IPS-18c (cell line): ENCODE results near the gene BSND.
"Not testable (repeated sequence)": the region's sequence is repeated elsewhere in the genome, so short reads cannot be mapped to it uniquely, and the experiment has no call there.

Experiments used
- H3K4me3 ChIP-seq: 2 replicates; pipeline ENCODE4 v1.7.0; 2013; ENCODE audit warnings: low read depth, mild to moderate bottlenecking, low read length, moderate library complexity; ENCODE audit not compliant: insufficient read depth
- H3K9me3 ChIP-seq: one replicate; pipeline ENCODE4 v1.6.1; 2013; ENCODE audit warnings: mild to moderate bottlenecking, low read length, moderate library complexity; ENCODE audit not compliant: control insufficient read depth, insufficient read depth

Gene BSND

DNA sequence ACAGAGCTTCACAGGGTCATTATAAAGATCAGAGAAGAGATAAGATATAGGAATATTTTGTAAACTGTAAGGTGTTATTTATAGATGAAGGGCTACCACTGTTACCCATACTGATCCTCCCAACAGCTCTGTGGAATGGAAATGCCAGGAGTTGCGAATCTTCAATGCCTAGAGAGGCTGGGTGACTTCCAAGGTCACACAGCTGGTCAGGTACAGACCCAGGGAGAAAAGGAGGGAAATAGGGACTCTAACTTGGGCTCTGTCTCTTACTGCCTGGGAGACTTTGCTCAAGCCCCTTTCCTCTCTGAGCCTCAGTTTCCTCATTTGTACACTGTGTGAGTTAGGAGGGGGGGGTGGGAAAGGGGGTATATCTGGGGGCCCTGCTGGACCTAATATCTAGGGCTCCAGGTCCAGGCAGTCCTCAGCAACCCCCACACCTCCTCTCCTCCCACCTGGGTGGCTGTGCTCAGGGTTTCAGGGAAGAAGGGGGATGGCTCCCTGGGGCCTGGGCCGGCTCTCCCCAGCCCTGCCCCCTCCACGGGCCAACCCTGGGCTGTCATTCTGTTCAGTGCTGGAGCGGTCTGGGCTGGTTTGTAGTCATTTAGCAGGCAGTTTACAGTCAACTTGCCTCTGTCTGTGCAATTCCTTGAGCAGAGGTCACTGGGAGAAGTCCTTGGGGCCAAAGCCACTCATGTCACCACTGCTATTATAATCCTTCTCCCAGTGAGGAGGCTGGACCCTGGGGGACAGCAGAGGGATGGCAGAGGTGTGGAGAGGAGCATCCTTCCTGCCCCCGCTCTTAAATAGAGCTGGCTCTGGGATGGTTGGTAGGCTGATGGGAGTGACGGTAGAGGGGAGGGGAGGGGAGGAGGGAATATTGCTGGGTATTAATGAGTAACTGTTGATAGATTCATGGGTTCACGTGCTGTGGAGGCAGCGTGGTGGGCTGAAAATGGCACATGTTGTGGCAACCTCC is 1.7 kb downstream of the BSND start:
- Histone ChIP-seq H3K4me3 (no peak overlapping the region), H3K9me3 (no peaks in the 10 kb centered on the region)

DNA sequence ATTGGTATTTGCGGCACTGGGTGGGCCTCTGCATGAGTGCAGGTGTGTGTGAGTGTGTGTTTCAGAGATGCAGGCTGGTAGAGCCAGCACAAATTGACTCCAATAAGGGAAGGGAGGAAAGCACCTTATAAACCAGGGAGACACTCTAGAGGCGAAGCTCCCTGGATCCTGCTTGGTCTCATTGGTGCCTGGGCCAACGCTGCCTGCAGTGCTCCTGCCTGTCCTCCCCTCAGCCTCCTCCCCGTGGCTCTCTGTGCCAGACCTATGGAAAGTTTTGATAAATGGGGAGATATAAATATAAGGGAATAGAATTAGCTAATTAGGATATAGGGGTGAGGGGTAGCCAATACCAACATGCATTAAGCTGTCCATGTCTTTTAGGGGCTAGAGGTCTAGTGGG is 2.6 kb downstream of the BSND start:
- no peak overlapping the region for H3K4me3 ChIP-seq
- no peaks in the 10 kb centered on the region for H3K9me3 ChIP-seq

DNA sequence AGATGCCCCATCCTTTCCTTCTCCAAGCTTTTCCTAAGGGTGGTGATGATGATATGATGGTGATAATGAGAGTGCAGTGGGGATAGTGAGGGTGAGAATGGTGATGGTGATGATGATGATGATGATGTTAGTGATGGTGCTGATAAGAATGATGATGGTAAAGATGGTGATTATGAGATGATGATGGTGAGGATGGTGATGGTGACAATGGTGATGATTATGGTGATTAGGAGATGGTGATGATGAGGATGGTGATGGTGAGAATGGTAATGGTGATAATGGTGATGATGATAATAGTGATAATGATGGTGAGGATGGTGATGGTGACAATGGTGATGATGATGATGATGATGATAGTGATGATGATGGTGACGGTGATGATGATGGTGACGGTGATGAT is 4.0 kb downstream of the BSND start:
- H3K9me3 ChIP-seq, result no peaks in the 10 kb centered on the region

DNA sequence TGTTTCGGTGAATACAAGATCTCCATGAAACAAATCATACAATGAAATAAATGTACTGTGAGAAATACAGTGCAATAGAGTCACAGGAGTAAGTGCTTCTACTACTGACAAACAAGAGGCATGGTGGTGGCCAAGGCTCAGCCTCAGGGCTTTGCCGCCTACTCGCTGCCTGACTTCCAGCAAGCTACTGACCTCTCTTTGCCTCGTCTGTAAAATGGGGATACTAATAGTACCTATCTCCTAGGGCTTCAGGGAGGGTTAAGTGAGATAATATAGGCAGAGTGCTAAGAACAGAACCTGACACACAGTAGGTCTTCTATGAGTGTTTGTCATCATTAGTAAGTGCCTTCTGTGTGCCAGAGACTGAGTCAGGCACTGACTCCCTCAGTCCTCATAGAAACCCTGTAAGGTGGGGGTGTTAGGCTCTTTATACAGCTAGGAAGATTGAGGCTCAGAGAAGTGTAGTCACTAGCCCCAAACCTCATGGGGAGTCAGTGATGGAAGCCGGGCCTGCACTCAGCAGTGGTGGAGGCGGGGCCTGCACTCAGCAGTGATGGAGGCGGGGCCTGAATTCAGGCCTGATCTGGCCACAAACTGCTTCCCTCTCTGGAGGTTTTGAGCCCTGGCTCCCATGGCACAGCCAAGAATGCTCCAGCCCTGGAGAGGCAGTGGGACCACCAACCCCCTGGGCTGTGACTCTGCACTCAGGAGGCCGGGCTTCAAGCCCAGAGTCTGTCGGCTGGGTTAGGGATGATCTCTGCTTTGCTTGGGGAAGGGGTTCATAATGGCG is 6.8 kb downstream of the BSND start:
- Histone ChIP-seq H3K9me3 (peaks cover 2% of the 10 kb centered on the region), H3K4me3 (no peak overlapping the region)

More for the DNA sequence above, 4.0 kb downstream of the BSND start:
- no peak overlapping the region for H3K4me3 ChIP-seq

DNA sequence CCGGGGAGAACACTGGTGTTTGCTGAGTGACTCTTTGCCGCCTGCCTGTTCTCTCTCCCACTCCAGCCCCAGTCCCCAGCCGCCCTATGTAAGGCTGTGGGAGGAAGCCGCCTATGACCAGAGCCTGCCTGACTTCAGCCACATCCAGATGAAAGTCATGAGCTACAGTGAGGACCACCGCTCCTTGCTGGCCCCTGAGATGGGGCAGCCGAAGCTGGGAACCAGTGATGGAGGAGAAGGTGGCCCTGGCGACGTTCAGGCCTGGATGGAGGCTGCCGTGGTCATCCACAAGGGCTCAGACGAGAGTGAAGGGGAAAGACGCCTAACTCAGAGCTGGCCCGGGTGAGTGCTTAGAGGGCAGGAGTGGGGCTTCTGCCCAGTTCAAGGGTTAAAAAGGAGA is 8.2 kb downstream of the BSND start:
- Histone ChIP-seq H3K9me3 (peaks cover 2% of the 10 kb centered on the region), H3K4me3 (no peak overlapping the region)

DNA sequence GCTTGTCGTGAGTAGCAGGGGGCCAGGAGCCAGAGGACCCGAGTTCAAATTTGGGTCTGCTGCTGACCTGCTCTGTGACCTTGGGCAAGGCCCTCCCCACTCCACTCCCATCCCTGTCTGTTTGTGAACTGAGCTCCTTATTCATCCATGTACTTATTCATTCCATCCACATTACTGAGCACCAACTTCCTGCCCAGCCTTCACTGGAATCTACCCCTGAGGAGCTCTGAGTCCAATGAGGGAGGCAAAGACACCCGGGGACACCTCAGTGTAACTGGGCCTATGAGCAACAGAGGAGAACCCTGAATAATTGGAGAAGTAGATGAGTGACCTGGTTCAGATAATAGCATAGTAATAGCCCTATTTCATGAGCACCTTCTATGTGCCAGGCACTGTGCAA is 8.9 kb downstream of the BSND start:
- Histone ChIP-seq H3K4me3 (no peak overlapping the region), H3K9me3 (peaks cover 2% of the 10 kb centered on the region)

DNA sequence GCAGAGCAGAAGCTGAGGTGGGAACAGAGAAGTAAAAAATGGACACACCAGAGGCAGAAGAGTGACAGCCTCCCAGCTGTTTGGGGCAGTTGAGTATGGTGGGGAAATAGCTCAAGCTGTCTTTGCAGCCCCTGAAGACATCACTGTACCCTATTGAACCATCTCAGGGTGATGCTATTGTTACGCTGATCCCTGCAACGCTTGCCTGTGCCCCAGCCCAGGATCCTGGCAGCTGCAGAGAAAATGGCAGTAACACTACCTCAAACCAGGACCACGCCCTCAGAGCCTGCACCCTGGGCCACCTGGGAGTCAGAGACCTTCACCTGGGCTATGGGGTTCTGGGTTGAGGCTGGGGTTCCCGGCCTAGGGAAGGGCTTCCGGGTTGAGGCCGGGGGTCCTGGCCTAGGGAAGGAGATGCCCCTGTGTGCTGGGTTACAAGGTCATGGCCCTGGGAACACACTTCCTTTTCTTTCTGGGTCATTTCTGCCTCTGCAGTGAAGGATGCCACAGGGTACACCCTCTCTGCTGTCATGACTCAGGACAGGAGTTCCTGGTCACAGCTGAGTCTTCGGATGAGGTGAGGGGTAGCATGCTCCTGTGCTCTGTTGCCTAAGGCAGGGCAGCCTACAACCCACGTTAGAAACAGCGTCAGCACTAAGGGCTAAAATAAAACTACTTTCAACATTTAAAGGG is 11.6 kb downstream of the BSND start:
- H3K9me3 ChIP-seq, result peaks cover 2% of the 10 kb centered on the region
- H3K4me3 ChIP-seq, result no peak overlapping the region

DNA sequence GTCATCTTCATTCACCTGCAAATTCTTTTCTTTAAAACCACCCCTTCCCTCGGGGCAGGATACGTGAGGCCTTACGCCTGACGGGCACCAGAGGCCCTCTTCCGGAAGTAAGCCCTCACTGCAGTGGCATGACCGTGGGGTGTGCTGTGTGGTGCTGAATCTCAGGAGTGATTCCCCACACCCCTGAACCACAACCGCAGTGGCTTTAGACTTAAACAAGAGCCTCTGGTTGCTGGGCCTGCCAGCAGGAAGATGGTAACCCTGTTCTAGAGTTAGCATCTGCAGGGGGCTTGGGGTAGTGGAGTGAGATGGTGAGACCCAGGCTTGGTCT is 12.1 kb downstream of the BSND start:
- peaks cover 2% of the 10 kb centered on the region for H3K9me3 ChIP-seq

DNA sequence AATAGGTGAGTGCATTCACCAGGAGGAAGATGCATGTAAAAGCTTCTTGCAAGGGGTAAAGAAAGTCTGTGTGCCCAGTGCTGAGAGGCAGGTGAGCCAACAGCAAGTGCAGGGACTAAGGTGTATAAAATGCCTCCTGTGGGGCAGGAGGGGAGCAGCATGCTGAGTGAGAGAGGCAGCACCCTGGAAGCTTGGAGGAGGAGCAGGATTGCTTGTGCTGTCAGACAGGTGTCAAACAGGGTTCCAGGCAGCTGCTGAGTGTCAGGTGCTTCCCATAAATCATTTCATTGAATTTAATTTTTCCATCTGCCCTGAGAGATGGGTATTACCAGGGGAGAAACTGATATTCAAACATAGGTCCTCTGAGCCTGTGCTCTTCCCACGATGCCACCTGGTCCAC is 13.9 kb downstream of the BSND start:
- peaks cover 2% of the 10 kb centered on the region for H3K9me3 ChIP-seq

More for the DNA sequence above, 12.1 kb downstream of the BSND start:
- no peak overlapping the region for H3K4me3 ChIP-seq

DNA sequence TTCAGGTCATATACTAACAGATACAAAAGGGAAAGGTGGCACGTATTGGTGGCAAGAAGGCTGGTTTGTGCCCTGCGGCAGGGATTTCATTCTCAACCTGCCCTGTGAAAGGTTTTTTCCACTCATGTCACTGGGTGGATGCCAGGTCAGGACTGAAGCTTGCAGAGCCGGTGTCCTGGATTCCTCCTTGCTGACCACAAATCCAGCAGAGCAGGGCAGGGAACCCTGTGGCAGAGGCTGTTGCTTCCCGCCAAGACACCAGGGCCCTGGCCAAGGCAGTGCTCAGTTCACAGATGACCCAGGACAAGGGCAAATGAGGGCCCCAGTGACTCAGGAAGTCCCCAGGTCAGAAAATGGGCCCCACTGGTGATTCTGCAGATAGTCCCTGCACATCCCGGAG is 16.4 kb downstream of the BSND start:
- H3K4me3 ChIP-seq, result no peak overlapping the region
- no peaks in the 10 kb centered on the region for H3K9me3 ChIP-seq

More for the DNA sequence above, 13.9 kb downstream of the BSND start:
- H3K4me3 ChIP-seq, result no peak overlapping the region

DNA sequence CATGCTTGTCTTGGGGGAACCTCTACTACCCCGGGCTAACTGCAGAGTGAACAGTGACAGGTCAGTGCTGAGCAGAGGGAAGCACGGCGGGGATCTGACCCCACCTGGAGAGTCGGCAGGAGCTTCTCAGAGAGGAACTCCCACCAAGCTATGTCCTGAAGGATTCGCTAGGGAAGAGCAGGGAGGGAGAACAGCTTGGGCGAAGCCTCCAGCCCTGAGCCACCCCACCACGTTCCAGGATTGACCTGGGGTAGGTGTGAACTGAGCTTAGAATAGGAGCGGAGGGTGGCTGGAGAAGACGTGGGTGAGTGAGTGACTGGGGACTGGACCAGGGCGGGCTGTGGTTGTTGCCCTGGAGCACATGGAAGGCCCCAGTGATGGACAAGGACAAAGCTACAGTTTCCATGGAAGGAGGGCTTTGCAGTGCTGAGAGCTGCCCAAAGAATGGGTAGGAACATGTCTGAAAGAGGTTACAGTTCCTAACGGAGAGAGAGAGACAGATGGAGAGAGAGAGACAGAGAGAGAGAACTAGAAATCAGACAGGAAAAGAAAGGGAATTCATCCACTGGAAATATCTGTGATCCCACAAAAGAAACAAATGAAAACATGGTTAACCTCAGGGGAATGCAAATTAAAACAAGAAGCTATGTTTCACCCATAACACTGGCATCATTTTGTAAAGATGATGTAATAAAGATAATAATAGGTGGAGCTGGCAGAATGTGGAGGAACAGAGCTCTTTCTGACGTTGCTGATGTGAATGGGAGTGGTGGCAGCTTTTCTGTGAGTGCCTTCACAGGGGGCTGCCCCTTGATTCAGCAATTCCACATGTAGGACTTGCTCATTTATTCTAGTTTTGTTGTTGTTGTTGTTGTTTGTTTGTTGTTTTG is 17.2 kb downstream of the BSND start:
- Histone ChIP-seq H3K9me3 (no peaks in the 10 kb centered on the region), H3K4me3 (no peak overlapping the region)

DNA sequence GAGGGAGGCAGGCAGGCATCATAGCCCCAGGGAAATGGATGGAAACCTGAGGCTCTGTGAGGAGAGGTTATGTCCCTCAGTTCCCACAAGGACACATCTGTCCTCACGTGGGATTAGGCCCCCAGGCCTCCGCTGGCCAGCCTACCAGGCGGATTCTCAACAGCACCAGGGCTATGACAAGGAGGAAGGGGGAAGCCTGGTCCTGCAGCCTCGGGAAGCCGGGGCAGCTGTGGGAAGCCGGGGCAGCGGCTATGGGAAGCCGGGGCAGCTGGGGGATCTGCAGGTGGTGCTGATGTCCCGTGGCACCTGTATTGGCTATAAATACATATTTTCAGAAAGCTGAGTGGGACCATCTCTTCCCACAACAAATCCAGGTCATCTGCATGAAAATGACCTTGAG is 19.7 kb downstream of the BSND start:
- no peaks in the 10 kb centered on the region for H3K9me3 ChIP-seq
- H3K4me3 ChIP-seq, result no peak overlapping the region

DNA sequence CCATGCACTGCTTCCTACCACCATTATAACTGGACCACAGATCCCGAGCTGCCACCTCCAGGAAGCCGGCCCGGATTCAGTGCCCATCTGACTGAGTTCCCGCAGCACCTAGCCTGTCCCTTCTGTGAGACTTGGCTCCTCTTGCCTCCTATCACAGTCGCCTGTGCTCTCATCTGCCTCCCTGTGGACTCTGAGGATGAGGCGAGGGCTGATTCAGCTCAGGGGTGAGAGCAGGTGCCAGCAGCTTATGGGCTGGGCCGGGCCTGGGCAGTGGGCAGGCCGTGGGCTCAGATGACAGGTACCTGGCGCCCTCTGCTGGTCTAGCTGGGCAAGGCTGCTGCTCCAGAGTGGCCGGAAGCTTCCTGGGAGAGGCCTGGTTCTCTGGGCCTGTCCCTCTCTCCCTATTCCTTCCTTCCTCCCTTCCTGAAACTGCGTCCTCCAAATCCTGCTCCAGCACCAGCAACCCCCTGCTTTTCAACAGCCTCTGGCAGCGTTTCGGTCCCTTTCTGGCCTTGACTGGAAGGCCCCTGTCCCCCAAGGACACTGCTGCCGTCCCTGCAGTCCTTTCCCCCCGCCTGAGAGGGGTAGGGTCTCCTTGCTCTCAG is 23.3 kb downstream of the BSND start:
- H3K4me3 ChIP-seq, result no peak overlapping the region
- peaks cover 2% of the 10 kb centered on the region for H3K9me3 ChIP-seq

DNA sequence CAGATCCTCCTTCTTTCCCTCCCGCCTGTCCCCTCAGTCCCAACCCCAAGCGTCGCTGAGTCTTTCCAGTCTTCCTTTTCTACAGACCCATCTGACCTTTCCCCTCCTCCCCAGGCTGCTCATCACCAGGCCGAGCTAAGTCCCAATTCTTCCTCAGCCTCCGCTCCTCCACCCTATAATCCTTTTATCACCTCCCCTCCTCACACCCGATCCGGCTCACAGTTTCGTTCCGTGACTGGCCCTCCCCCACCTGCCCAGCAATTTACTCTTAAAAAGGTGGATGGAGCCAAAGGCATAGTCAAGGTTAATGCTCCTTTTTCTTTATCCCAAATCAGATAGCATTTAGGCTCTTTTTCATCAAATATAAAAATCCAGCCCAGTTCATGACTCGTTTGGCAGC is 25.4 kb downstream of the BSND start:
- H3K9me3 ChIP-seq, H3K4me3 ChIP-seq: not testable (repeated sequence)

DNA sequence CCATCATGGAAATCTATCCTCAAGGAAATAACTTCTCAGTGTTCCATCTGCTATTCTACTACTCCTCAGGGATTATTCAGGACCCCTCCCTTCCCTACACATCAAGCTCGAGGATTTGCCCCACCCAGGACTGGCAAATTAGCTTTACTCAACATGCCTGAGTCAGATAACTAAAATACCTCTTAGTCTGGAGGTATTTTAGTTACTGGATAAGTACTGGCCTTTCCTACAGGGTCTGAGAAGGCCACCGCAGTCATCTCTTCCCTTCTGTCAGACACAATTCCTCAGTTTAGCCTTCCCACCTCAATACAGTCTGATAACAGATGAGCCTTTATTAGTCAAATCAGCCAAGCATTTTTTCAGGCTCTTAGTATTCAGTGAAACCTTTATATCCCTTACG is 27.9 kb downstream of the BSND start:
- not testable (repeated sequence) for H3K9me3 ChIP-seq, H3K4me3 ChIP-seq

DNA sequence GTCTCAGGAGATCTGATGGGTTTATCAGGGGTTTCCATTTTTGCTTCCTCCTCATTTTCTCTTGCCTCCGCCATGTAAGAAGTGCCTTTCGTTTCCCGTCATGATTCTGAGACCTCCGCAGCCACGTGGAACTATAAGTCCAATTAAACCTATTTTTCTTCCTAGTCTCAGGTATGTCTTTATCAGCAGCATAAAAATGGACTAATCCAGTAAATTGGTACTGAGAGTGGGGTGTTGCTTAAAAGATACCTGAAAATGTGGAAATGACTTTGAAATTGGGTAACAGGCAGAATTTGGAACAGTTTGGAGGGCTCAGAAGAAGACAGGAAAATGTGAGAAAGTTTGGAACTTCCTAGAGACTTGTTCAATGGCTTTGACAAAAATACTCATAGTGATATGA is 32.4 kb downstream of the BSND start:
- H3K4me3 ChIP-seq, H3K9me3 ChIP-seq: not testable (repeated sequence)

DNA sequence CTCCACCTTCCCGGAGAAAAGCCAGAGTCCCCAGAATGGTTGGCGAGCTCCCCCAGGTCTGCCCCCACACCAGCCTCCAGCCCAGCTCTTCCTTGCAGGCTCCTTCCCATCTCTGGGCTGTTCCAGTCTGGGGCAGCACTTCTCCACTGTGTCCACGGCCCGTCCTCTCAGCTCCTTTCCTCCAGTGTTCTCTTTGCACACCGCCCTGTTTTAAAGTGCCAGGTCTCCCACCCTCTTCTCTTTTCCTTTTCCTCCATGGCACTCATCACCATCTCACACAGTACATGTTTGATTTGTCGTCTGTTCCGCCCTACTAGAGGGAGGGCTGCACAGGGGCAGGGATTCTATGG is 34.5 kb downstream of the BSND start:
- Histone ChIP-seq H3K4me3 (no peak overlapping the region), H3K9me3 (peaks cover 5% of the 10 kb centered on the region)
